Gastrocnemius medialis (tissue), 4 donors: Measurements from ENCODE around the gene CNNM2.

Source experiments
- POLR2A ChIP-seq, 2 donors: fragments of 450-650 bp; IDR thresholded peaks; one replicate each; pipeline ENCODE4 v1.6.1; 2017; ENCODE audit warnings: antibody characterized with exemption in 2 of 2, mild to moderate bottlenecking in 2 of 2, moderate library complexity in 2 of 2
- TF ChIP-seq, protein P1 (sequence below), 5 experiments: fragments of 450-650 bp in 3 of 5; fragments of 200-600 bp in 2 of 5; sonication (generic) in 2 of 5; IDR thresholded peaks in 4 of 5; conservative IDR thresholded peaks in 1 of 5; 1 replicate in 4 of 5; 2 replicates in 1 of 5; pipeline ENCODE4 v1.5.1; 2016 to 2019; ENCODE audit warnings: antibody characterized with exemption in 5 of 5, mild to moderate bottlenecking in 3 of 5, moderate library complexity in 3 of 5

DNA sequence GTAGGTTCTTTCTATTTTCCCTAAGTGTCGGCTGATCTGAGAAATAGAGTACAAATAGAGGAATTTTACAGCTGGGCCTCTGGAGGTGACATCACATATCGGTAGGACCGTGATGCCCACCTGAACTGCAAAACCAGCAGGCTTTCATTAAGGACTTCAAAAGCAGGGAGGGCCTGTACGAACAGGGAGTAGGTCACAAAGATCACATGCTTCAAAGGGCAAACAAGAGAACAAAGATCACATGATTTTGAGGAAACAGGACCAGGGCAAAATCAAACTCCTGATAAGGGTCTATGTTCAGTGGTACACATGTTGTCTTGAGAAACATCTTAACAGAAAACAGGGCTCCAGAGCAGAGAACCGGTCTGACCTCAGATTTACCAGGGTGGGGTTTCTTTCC, 88.9 kb downstream of the CNNM2 start:
- TF ChIP-seq, protein P1, sequence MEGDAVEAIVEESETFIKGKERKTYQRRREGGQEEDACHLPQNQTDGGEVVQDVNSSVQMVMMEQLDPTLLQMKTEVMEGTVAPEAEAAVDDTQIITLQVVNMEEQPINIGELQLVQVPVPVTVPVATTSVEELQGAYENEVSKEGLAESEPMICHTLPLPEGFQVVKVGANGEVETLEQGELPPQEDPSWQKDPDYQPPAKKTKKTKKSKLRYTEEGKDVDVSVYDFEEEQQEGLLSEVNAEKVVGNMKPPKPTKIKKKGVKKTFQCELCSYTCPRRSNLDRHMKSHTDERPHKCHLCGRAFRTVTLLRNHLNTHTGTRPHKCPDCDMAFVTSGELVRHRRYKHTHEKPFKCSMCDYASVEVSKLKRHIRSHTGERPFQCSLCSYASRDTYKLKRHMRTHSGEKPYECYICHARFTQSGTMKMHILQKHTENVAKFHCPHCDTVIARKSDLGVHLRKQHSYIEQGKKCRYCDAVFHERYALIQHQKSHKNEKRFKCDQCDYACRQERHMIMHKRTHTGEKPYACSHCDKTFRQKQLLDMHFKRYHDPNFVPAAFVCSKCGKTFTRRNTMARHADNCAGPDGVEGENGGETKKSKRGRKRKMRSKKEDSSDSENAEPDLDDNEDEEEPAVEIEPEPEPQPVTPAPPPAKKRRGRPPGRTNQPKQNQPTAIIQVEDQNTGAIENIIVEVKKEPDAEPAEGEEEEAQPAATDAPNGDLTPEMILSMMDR (IDR thresholded peaks at IDR 0.05 in 4 of 5, conservative IDR thresholded peaks at IDR 0.05 in 1 of 5): no peak
- TF ChIP-seq POLR2A (IDR thresholded peaks at IDR 0.05): no peak
